H1 (cell line): ENCODE results near the gene ZDHHC5. TPM values are rescaled to one million over a fixed set of nuclear protein-coding genes. Genes with fewer than 3 reads are reported as not detected.

Source experiments
- GTF2F1 ChIP-seq: IDR thresholded peaks from 2 replicates; pipeline ENCODE4 v1.6.1; 2012; ENCODE audit warnings: low read depth, low read length, improper control_type of control experiment, borderline replicate concordance
- SAP30 ChIP-seq: fragments of 300-600 bp; sonication (generic); IDR thresholded peaks from 2 replicates; pipeline ENCODE4 v1.7.1; 2012; ENCODE audit warnings: low read length, moderate library complexity, mild to moderate bottlenecking, inconsistent platforms; ENCODE audit not compliant: insufficient read depth, insufficient replicate concordance
- SIRT6 ChIP-seq: IDR thresholded peaks from one replicate; pipeline ENCODE4 v1.7.1; 2012; ENCODE audit warnings: low read length, inconsistent platforms
- polyA plus RNA-seq, 7 experiments: library from polyadenylated mRNA; depleted of rRNA in 3 of 7; stranded (reverse) in 5 of 7; unstranded in 2 of 7; fragments of >200 nt in 5 of 7; fragments of 200-250 nt in 2 of 7; gene quantifications; 1 replicate in 5 of 7; 2 replicates in 1 of 7; 4 replicates in 1 of 7; pipeline versions ENCODE4 v1.2.1 to v1.2.3, GENCODE V29; 2011 to 2013; ENCODE audit warnings: missing spikeins in 2 of 7, mixed read lengths in 2 of 7
- total RNA-seq: library from RNA; stranded (reverse); fragmentation: NEBNext Ultra II Directional; extraction: Animal tissue kit (Norgen Biotek cat#: 25700); gene quantifications from 2 replicates; pipeline ENCODE4 v1.2.1, GENCODE V29; 2021

ZDHHC5 gene
- total and polyA plus RNA-seq, 2 of the 8 experiments (the other 6 are each of a cell fraction or from before 2014, with no cell fraction given) = 40.0 to 56.3 TPM

DNA sequence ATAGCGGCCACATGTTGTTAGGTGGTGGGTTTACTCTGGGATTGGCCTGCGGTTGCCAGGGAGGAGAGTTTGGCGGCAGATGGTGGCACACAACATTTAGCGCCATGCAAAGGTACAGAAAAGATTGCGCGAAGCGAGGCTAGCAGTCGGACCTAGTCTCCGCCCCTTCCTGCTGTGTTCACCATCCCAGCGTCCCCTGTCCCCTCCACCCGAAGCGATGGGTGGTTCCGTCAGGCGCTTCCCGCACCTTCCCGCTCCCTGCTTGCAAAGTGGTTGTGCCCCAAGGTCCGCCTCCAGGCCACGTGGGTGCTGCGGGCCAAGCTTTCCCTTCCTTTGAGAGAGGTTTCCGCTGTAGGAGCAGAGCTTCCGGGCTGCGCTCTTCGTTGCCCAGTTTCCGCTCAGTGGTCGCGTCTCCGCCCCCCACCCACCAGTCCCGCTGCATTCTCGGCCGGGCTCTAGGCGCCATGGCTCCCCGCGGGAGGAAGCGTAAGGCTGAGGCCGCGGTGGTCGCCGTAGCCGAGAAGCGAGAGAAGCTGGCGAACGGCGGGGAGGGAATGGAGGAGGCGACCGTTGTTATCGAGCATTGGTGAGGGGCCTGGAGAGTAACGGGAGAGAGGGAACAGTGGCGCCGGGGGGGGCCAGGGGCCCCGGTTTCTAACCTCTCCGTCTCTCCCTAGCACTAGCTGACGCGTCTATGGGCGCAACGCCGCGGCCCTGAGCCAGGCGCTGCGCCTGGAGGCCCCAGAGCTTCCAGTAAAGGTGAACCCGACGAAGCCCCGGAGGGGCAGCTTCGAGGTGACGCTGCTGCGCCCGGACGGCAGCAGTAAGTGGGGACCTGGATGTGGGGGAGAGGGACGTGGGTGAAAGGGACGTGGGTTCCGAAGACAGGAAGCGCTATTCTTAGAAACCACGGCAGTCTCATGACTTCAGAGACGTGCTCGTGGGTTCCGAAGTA, 73.5 kb downstream of the ZDHHC5 start, which contains the start of gene SELENOH (continued):
- no peak for TF ChIP-seq SAP30
- no peak for TF ChIP-seq SIRT6
- TF ChIP-seq GTF2F1 = peak; percentile 61
